ENCODE results near the gene KLF16.

The KLF16 gene

GRCh38 chr19:1807695-1808394, 55.5 kb downstream of the KLF16 start:
- TF ChIP-seq CTCF (IDR thresholded peaks at IDR 0.05), result no peak
- peaks cover 18% of the 10 kb centered on the region for H3K4me1 Mint-ChIP-seq
- no peaks in the 10 kb centered on the region for H3K9me3 Mint-ChIP-seq
- no peaks in the 10 kb centered on the region for H3K36me3 Mint-ChIP-seq (ENCODE audit: low read depth)
- H3K27me3 Mint-ChIP-seq (ENCODE audit: low read depth, poor library complexity), result peaks cover 28% of the 10 kb centered on the region
- no peak overlapping the region for H3K27ac Mint-ChIP-seq
- H3K4me3 Mint-ChIP-seq, result no peak overlapping the region
- DNase-seq, result no peak

- peaks cover 12% of the 10 kb centered on the region for H3K4me1 Mint-ChIP-seq
- H3K4me3 Mint-ChIP-seq, result no peak overlapping the region
- no peak for DNase-seq
- no peaks in the 10 kb centered on the region for H3K36me3 Mint-ChIP-seq (ENCODE audit: low read depth)
- no peaks in the 10 kb centered on the region for H3K9me3 Mint-ChIP-seq
- H3K27me3 Mint-ChIP-seq (ENCODE audit: low read depth, poor library complexity), result peaks cover 24% of the 10 kb centered on the region
- no peak for TF ChIP-seq CTCF (IDR thresholded peaks at IDR 0.05)
- no peak overlapping the region for H3K27ac Mint-ChIP-seq
These were observed 56.2 kb downstream of the KLF16 start for GRCh38 chr19:1807030-1807694.

- TF ChIP-seq CTCF (IDR thresholded peaks at IDR 0.05), result no peak
- Mint-ChIP-seq H3K36me3 (ENCODE audit: low read depth) (no peaks in the 10 kb centered on the region), H3K9me3 (no peaks in the 10 kb centered on the region), H3K27me3 (ENCODE audit: low read depth, poor library complexity) (peaks cover 24% of the 10 kb centered on the region), H3K4me3 (no peak overlapping the region), H3K27ac (peak overlapping the region; percentile 83), H3K4me1 (peaks cover 12% of the 10 kb centered on the region)
- DNase-seq, result no peak
These were observed 57.0 kb downstream of the KLF16 start for GRCh38 chr19:1806184-1807029.

- H3K4me3 Mint-ChIP-seq, result no peak overlapping the region
- H3K9me3 Mint-ChIP-seq, result no peaks in the 10 kb centered on the region
- no peak overlapping the region for H3K27ac Mint-ChIP-seq
- peaks cover 19% of the 10 kb centered on the region for H3K27me3 Mint-ChIP-seq (ENCODE audit: low read depth, poor library complexity)
- TF ChIP-seq CTCF (IDR thresholded peaks at IDR 0.05), result no peak
- peaks cover 12% of the 10 kb centered on the region for H3K4me1 Mint-ChIP-seq
- no peak for DNase-seq
- H3K36me3 Mint-ChIP-seq (ENCODE audit: low read depth), result no peaks in the 10 kb centered on the region
These were observed 57.8 kb downstream of the KLF16 start for GRCh38 chr19:1805401-1806183.

GRCh38 chr19:1804858-1805257, 58.5 kb downstream of the KLF16 start:
- no peak overlapping the region for H3K4me3 Mint-ChIP-seq
- peaks cover 16% of the 10 kb centered on the region for H3K4me1 Mint-ChIP-seq
- H3K9me3 Mint-ChIP-seq, result no peaks in the 10 kb centered on the region
- no peak for TF ChIP-seq CTCF (IDR thresholded peaks at IDR 0.05)
- H3K36me3 Mint-ChIP-seq (ENCODE audit: low read depth), result peaks cover 4% of the 10 kb centered on the region
- DNase-seq, result no peak
- no peak overlapping the region for H3K27ac Mint-ChIP-seq
- peaks cover 16% of the 10 kb centered on the region for H3K27me3 Mint-ChIP-seq (ENCODE audit: low read depth, poor library complexity)

Measured in nephron progenitor cell (in vitro differentiated cells).